Omental fat pad (tissue), 4 donors: Measurements from ENCODE around the gene HIPK2. TPM values are rescaled to one million over a fixed set of nuclear protein-coding genes. Genes with fewer than 3 reads are reported as not detected.

Source experiments
- ATAC-seq: fragments of 150-250 bp; one replicate; pipeline ENCODE4 v1.9.1; 2016; ENCODE audit warnings: mild to moderate bottlenecking, moderate library complexity; ENCODE audit not compliant: low FRiP score
- DNase-seq: peaks from one replicate; pipeline ENCODE4 v3.0.0-alpha.2; 2019; ENCODE audit warnings: low spot score
- total RNA-seq, 4 donors: library from RNA; depleted of rRNA; stranded (reverse); fragments of >200 nt; gene quantifications; one replicate each; pipeline ENCODE4 v1.1.0, GENCODE V29; 2016
- TF ChIP-seq, protein P1 (sequence below), 3 donors: fragments of 450-650 bp; IDR thresholded peaks; one replicate each; pipeline ENCODE4 v1.5.1; 2016 to 2017; ENCODE audit warnings: antibody characterized with exemption in 3 of 3, mild to moderate bottlenecking in 3 of 3, moderate library complexity in 2 of 3

The HIPK2 gene
- total RNA-seq, 4 donors from 2014 or later: 39.6 to 90.3 (median 70.0) TPM

DNA sequence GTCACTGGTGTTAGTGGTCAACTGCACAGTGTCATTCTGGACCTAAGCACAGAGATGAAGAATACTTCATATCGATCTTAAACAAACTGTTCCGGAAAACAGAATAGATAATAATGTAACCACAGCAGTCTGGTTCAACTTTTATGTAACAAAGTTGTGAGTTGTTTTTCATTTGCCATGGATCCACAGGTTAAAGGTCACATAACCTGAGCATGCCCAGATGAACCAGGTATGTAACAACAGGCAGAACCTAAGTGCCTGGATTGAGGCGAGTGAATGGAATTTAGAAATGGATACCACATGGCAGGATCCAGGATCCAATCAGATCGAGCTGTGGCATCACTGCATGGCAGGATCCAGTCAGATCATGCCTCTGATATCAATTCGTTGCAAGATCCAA, 167.2 kb downstream of the HIPK2 start:
- ATAC-seq: no peak
- DNase-seq: no peak
- TF ChIP-seq, protein P1, sequence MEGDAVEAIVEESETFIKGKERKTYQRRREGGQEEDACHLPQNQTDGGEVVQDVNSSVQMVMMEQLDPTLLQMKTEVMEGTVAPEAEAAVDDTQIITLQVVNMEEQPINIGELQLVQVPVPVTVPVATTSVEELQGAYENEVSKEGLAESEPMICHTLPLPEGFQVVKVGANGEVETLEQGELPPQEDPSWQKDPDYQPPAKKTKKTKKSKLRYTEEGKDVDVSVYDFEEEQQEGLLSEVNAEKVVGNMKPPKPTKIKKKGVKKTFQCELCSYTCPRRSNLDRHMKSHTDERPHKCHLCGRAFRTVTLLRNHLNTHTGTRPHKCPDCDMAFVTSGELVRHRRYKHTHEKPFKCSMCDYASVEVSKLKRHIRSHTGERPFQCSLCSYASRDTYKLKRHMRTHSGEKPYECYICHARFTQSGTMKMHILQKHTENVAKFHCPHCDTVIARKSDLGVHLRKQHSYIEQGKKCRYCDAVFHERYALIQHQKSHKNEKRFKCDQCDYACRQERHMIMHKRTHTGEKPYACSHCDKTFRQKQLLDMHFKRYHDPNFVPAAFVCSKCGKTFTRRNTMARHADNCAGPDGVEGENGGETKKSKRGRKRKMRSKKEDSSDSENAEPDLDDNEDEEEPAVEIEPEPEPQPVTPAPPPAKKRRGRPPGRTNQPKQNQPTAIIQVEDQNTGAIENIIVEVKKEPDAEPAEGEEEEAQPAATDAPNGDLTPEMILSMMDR (IDR thresholded peaks at IDR 0.05): no peak

DNA sequence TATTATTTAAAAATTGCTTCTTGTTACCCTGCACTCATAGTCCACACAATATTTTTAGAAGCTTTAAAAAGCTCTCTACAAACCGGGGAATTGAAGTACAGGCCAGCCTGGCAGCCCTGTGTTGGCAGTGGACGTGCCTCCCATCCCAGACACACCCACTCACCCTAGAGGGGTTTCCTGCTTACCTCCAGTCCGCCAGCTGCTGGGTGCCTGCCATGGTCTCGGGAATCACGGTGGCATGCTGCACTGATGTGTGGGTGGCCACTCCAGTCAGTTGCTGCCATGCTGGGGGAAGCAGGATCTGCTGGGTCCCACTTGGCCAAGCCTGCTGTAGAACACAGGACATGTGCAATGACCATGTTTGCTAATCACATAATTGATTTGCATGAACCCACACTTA, 173.9 kb downstream of the HIPK2 start:
- no peak for DNase-seq
- TF ChIP-seq, protein P1 (IDR thresholded peaks at IDR 0.05): no peak
- no peak for ATAC-seq

DNA sequence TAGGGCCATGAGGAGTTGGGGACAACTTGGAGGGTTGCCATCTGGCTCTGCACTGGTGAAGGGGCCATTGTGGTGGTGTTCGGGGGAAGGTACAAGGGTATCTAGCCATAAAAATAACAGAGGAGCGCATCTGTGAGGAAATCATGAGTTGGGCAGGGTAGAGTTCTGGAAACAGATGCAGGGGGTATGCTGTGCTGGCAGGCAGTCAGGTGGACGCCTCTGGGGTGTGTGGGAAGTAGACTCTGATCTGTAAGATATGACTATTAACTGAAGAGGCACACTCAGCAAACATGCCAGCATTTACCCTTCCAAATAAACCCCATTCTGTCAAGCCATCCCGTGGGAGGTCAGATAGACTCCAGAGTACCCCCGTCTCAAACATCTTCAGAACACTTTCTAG, 174.5 kb downstream of the HIPK2 start:
- TF ChIP-seq, protein P1 (IDR thresholded peaks at IDR 0.05): no peak
- no peak for DNase-seq
- no peak for ATAC-seq

DNA sequence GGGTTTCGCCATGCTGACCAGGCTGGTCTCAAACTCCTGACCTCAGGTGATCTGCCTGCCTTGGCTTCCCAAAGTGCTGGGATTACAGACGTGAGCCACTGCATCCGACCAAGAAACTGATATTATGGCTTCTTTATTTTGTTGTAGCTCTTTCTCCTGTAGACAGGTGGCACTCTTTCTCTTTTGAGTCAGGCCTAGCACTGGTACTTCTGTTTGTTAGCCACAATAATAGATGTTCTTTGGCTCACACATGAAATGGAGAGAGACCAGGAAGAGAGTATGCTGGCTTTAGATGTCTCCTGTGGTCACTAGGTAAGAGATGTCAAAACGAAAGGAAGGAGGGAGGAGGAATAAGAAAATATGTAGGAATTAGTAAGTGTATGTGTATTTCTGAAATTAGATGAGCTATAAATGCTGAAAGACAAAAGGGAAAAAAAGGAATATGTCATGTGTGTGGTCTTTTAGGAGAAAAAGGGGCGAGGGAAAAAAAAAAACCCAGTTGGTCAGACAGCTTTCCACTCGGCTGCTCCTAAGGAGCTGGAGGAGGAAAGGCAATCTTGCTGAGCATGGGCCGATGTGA, 175.6 kb downstream of the HIPK2 start:
- DNase-seq (no peak), ATAC-seq (no peak)
- TF ChIP-seq, protein P1 (IDR thresholded peaks at IDR 0.05): no peak

DNA sequence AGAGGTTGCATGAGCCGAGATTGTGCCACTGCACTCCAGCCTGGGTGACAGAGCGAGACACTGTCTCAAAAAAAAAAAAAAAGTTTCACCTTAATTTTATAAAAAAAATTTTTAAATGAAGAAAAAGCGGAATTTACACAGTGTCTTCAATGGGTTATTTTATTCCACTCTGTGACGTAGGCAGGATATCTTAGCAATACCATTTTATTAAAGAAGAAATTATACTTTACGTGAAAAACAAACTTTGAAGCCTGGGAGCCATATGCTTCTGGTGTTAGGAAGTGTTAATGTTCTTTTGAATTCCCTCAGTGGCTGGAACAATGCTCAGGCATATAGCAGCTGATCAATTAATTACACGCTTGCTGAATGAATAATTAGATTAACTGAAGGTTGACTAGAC, 176.6 kb downstream of the HIPK2 start:
- ATAC-seq: no peak
- no peak for DNase-seq
- TF ChIP-seq, protein P1 (IDR thresholded peaks at IDR 0.05): no peak

DNA sequence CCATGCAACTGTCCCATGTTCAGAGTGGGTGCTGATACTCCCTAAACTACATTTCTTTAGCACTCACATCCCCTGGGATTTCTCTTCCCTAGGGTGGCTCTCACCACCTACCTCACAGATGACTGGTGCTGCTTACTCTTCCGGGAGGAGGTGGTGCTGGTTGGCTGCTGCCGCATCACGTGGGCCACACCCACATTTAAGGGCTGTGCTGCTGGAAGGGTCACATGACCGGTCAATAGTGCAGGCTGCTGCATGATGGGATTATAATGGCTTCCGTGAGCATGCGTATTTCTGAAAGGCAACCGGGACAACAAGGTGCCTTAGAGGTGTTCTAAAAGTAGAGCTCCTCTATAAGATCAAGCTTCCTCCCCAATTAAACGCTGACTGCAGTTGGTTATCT, 177.5 kb downstream of the HIPK2 start:
- DNase-seq: no peak
- ATAC-seq: no peak
- TF ChIP-seq, protein P1 (IDR thresholded peaks at IDR 0.05): no peak

DNA sequence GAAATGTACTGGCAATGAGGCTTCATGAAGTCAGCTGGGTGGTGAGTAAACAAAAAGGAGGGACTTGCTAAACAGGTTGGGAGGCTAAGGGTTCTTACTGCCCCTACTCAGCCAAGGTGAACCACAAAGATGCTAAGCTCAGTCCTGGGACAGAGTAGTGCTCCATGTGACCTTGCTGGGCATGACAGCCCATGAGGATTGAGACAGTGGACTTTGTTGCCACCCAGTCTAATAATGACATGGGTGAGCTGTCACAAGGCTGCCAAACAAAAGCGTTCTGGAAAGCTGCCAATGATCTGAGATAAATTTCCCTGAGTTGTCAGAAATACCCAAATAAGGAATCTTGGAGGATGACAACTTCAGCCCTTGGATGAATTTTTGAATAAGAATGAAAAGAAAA, 179.2 kb downstream of the HIPK2 start:
- TF ChIP-seq, protein P1 (IDR thresholded peaks at IDR 0.05): no peak
- ATAC-seq (no peak), DNase-seq (no peak)
